ENCODE data around the gene MAP3K13. TPM values are rescaled to one million over a fixed set of nuclear protein-coding genes. Genes with fewer than 3 reads are reported as not detected.
"Not testable (repeated sequence)": the region's sequence is repeated elsewhere in the genome, so short reads cannot be mapped to it uniquely, and the experiment has no call there.

The MAP3K13 gene
- total RNA-seq, 1 experiment from 2014 or later: 24.4 TPM

DNA sequence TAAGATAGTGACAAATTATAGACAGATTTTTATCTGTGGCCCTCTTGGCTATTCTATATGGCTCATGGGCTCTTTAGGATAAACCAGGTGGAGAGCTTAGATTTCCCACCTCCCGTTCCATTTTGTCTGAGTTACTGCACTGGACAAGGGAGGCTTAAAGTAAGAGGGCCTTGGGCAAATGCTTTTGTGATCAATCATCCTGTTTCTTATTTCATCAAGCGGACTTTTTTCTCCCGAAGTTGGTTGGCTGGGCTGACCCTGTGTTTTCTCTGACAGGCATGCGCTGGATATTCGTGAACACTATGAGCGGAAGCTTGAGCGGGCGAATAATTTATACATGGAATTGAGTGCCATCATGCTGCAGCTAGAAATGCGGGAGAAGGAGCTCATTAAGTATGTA, 102.5 kb downstream of the MAP3K13 start:
- Histone ChIP-seq H2AFZ (ENCODE audit: low read length) (no peak overlapping the region), H3K79me2 (ENCODE audit: low read length) (no peaks in the 10 kb centered on the region), H3K4me1 (ENCODE audit: insufficient read depth, low read length) (no peaks in the 10 kb centered on the region), H4K20me1 (ENCODE audit: low read length) (no peaks in the 10 kb centered on the region), H3K36me3 (ENCODE audit: low read depth, low read length) (no peaks in the 10 kb centered on the region), H3K4me2 (ENCODE audit: low read length) (no peak overlapping the region), H3F3A (ENCODE audit: low read length, unreplicated experiment) (no peaks in the 10 kb centered on the region), H3K9ac (ENCODE audit: low read length) (no peak overlapping the region), H3K4me3 (ENCODE audit: low read length) (no peak overlapping the region), H3K27me3 (ENCODE audit: low read length) (no peaks in the 10 kb centered on the region), H3K27ac (ENCODE audit: low read length) (no peak overlapping the region), H3K9me2 (replicated peaks; ENCODE audit: low read length) (no peaks in the 10 kb centered on the region), H3K9me3 (ENCODE audit: low read length) (no peaks in the 10 kb centered on the region)
- TF ChIP-seq, protein P1, sequence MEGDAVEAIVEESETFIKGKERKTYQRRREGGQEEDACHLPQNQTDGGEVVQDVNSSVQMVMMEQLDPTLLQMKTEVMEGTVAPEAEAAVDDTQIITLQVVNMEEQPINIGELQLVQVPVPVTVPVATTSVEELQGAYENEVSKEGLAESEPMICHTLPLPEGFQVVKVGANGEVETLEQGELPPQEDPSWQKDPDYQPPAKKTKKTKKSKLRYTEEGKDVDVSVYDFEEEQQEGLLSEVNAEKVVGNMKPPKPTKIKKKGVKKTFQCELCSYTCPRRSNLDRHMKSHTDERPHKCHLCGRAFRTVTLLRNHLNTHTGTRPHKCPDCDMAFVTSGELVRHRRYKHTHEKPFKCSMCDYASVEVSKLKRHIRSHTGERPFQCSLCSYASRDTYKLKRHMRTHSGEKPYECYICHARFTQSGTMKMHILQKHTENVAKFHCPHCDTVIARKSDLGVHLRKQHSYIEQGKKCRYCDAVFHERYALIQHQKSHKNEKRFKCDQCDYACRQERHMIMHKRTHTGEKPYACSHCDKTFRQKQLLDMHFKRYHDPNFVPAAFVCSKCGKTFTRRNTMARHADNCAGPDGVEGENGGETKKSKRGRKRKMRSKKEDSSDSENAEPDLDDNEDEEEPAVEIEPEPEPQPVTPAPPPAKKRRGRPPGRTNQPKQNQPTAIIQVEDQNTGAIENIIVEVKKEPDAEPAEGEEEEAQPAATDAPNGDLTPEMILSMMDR (conservative IDR thresholded peaks at IDR 0.05; ENCODE audit: low read depth, low read length): no peak
- TF ChIP-seq EZH2 (IDR thresholded peaks at IDR 0.05; ENCODE audit: low read length, unreplicated experiment): no peak
- no peak for TF ChIP-seq EZH2phosphoT487 (IDR thresholded peaks at IDR 0.05; ENCODE audit: borderline replicate concordance, low read length)
- CTCF ChIA-PET: no interaction called here
- DNase-seq (no peak), ATAC-seq (no peak)
- BruUV-seq (replicated peaks): no TSS peak
- POLR2A ChIA-PET (ENCODE audit: unreplicated experiment): interaction anchor here (0.6 kb wide), 1 partner anchor 524 kb away, joined by 29 read pairs; no protein-coding TSS in a partner anchor
- intact Hi-C loops (cut with micrococcal nuclease): no loop called here

- H3K79me2 ChIP-seq (ENCODE audit: low read length); H3K9me2 ChIP-seq (replicated peaks; ENCODE audit: low read length); H3K27ac ChIP-seq (ENCODE audit: low read length); ATAC-seq; DNase-seq; H3K4me1 ChIP-seq (ENCODE audit: insufficient read depth, low read length); H3F3A ChIP-seq (ENCODE audit: low read length, unreplicated experiment); H3K27me3 ChIP-seq (ENCODE audit: low read length); H3K9me3 ChIP-seq (ENCODE audit: low read length); H3K36me3 ChIP-seq (ENCODE audit: low read depth, low read length); H3K4me3 ChIP-seq (ENCODE audit: low read length); H2AFZ ChIP-seq (ENCODE audit: low read length); H4K20me1 ChIP-seq (ENCODE audit: low read length); H3K4me2 ChIP-seq (ENCODE audit: low read length); CTCF ChIA-PET; intact Hi-C loops (cut with micrococcal nuclease); H3K9ac ChIP-seq (ENCODE audit: low read length); BruUV-seq (replicated peaks): not testable (repeated sequence)
- POLR2A ChIA-PET (ENCODE audit: unreplicated experiment): interaction anchor here (0.6 kb wide), 1 partner anchor 524 kb away, joined by 29 read pairs; no protein-coding TSS in a partner anchor
Observed at GRCh38 chr3:185466123-185466522, 103.2 kb downstream of the MAP3K13 start.

GRCh38 chr3:185469542-185469941, 106.6 kb downstream of the MAP3K13 start:
- H3K4me1 ChIP-seq (ENCODE audit: insufficient read depth, low read length): no peaks in the 10 kb centered on the region
- DNase-seq (no peak), ATAC-seq (no peak)
- no peaks in the 10 kb centered on the region for H3K79me2 ChIP-seq (ENCODE audit: low read length)
- ChIA-PET POLR2A (ENCODE audit: unreplicated experiment) (interaction anchor here (0.6 kb wide), 1 partner anchor 556 kb away, joined by 3 read pairs; no protein-coding TSS in a partner anchor), CTCF (no interaction called here)
- no peak overlapping the region for H3K4me2 ChIP-seq (ENCODE audit: low read length)
- no peaks in the 10 kb centered on the region for H3F3A ChIP-seq (ENCODE audit: low read length, unreplicated experiment)
- H3K27ac ChIP-seq (ENCODE audit: low read length): no peak overlapping the region
- TF ChIP-seq, protein P1 (conservative IDR thresholded peaks at IDR 0.05; ENCODE audit: low read depth, low read length): no peak
- TF ChIP-seq EZH2 (IDR thresholded peaks at IDR 0.05; ENCODE audit: low read length, unreplicated experiment) (no peak), EZH2phosphoT487 (IDR thresholded peaks at IDR 0.05; ENCODE audit: borderline replicate concordance, low read length) (no peak)
- H4K20me1 ChIP-seq (ENCODE audit: low read length): no peaks in the 10 kb centered on the region
- no peaks in the 10 kb centered on the region for H3K9me2 ChIP-seq (replicated peaks; ENCODE audit: low read length)
- no peak overlapping the region for H3K4me3 ChIP-seq (ENCODE audit: low read length)
- no TSS peak for BruUV-seq (replicated peaks)
- no peaks in the 10 kb centered on the region for H3K27me3 ChIP-seq (ENCODE audit: low read length)
- no peak overlapping the region for H2AFZ ChIP-seq (ENCODE audit: low read length)
- intact Hi-C loops (cut with micrococcal nuclease): no loop called here
- H3K36me3 ChIP-seq (ENCODE audit: low read depth, low read length): no peaks in the 10 kb centered on the region
- no peaks in the 10 kb centered on the region for H3K9me3 ChIP-seq (ENCODE audit: low read length)
- H3K9ac ChIP-seq (ENCODE audit: low read length): no peak overlapping the region
